ENCODE results near the gene STK10.

DNA sequence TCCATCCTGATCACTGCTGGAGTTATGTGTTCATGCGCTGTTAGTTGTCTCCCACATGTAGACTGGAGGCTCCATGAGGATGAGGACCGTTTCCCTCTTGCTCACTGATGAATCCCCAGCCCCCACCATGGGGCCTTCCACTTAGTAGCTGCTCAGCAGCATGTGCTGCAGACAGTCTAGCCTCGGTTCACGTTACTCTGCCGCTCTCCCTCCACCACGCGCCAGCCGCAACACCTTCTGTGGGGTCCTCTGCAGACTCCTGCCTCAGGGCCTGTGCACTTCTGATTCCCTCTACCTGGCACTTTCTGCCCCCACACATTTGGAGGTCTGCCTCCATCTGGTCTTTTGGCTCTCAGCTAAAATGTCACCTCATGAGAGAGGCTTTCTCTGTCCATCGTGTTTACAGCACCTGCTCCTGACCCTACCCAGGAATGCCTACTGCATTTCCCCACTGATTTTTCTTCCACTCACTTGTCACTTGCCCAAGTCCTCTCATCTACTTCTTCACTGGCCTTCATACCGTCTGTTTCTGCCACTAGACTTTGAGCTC lies 36.3 kb downstream of the STK10 start:
- no peak for TF ChIP-seq YY1 (IDR thresholded peaks at IDR 0.05; ENCODE audit: low read depth)
- TF ChIP-seq TCF12 (IDR thresholded peaks at IDR 0.05; ENCODE audit: low read depth): no peak
- TF ChIP-seq, protein P1, sequence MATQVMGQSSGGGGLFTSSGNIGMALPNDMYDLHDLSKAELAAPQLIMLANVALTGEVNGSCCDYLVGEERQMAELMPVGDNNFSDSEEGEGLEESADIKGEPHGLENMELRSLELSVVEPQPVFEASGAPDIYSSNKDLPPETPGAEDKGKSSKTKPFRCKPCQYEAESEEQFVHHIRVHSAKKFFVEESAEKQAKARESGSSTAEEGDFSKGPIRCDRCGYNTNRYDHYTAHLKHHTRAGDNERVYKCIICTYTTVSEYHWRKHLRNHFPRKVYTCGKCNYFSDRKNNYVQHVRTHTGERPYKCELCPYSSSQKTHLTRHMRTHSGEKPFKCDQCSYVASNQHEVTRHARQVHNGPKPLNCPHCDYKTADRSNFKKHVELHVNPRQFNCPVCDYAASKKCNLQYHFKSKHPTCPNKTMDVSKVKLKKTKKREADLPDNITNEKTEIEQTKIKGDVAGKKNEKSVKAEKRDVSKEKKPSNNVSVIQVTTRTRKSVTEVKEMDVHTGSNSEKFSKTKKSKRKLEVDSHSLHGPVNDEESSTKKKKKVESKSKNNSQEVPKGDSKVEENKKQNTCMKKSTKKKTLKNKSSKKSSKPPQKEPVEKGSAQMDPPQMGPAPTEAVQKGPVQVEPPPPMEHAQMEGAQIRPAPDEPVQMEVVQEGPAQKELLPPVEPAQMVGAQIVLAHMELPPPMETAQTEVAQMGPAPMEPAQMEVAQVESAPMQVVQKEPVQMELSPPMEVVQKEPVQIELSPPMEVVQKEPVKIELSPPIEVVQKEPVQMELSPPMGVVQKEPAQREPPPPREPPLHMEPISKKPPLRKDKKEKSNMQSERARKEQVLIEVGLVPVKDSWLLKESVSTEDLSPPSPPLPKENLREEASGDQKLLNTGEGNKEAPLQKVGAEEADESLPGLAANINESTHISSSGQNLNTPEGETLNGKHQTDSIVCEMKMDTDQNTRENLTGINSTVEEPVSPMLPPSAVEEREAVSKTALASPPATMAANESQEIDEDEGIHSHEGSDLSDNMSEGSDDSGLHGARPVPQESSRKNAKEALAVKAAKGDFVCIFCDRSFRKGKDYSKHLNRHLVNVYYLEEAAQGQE (IDR thresholded peaks at IDR 0.05; ENCODE audit: low read depth): no peak
- no peak for TF ChIP-seq TAF1 (IDR thresholded peaks at IDR 0.05; ENCODE audit: low read depth)
- no peak for TF ChIP-seq RAD21 (IDR thresholded peaks at IDR 0.05; ENCODE audit: low read depth)
- TF ChIP-seq TEAD4 (IDR thresholded peaks at IDR 0.05): no peak
- TF ChIP-seq EP300 (IDR thresholded peaks at IDR 0.05; ENCODE audit: borderline replicate concordance): no peak
- TF ChIP-seq, protein P2, sequence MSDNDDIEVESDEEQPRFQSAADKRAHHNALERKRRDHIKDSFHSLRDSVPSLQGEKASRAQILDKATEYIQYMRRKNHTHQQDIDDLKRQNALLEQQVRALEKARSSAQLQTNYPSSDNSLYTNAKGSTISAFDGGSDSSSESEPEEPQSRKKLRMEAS (IDR thresholded peaks at IDR 0.05): no peak
- TF ChIP-seq, protein P3, sequence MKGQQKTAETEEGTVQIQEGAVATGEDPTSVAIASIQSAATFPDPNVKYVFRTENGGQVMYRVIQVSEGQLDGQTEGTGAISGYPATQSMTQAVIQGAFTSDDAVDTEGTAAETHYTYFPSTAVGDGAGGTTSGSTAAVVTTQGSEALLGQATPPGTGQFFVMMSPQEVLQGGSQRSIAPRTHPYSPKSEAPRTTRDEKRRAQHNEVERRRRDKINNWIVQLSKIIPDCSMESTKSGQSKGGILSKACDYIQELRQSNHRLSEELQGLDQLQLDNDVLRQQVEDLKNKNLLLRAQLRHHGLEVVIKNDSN (IDR thresholded peaks at IDR 0.05): no peak
- TF ChIP-seq CEBPB (IDR thresholded peaks at IDR 0.05): no peak
- TF ChIP-seq CREB1 (IDR thresholded peaks at IDR 0.05; ENCODE audit: low read depth): no peak
- TF ChIP-seq ZBTB7A (IDR thresholded peaks at IDR 0.05; ENCODE audit: low read depth): no peak
- no peak for TF ChIP-seq NFIC (IDR thresholded peaks at IDR 0.05)
- TF ChIP-seq FOXM1 (IDR thresholded peaks at IDR 0.05; ENCODE audit: borderline replicate concordance, low read depth): no peak

All from Ishikawa (cell line).